Keratinocyte (primary cell): ENCODE data around the gene TTC32. TPM values are rescaled to one million over a fixed set of nuclear protein-coding genes. Genes with fewer than 3 reads are reported as not detected.

Experiments
- DNase-seq: peaks from one replicate; pipeline ENCODE4 v3.0.0-alpha.2; 2011; ENCODE audit warnings: low read depth, missing footprints, low spot score
- FAIRE-seq: peaks from 2 replicates; lab custom pipeline; 2011; peaks lifted over from hg19 to GRCh38; lab: Jason Lieb, UNC
- H2AFZ ChIP-seq: 2 replicates; pipeline ENCODE4 v1.6.0; 2012; ENCODE audit warnings: low read length, control low read depth, inconsistent platforms; ENCODE audit not compliant: control insufficient read depth
- H3K27ac ChIP-seq: 2 replicates; pipeline ENCODE4 v1.5.1; 2011; ENCODE audit warnings: low read length; ENCODE audit not compliant: control insufficient read depth, insufficient read depth
- H3K27me3 ChIP-seq: 3 replicates; pipeline ENCODE4 v1.6.0; 2011; ENCODE audit warnings: low read length; ENCODE audit not compliant: control insufficient read depth, insufficient read depth; ENCODE audit errors: extremely low read depth
- H3K36me3 ChIP-seq, 2 experiments: 2 replicates in 1 of 2; 3 replicates in 1 of 2; pipeline ENCODE4 v1.5.1; 2011; ENCODE audit warnings: low read length in 2 of 2, mild to moderate bottlenecking in 1 of 2; ENCODE audit not compliant: control insufficient read depth in 2 of 2, insufficient read depth in 2 of 2; ENCODE audit errors: extremely low read depth in 1 of 2
- H3K4me1 ChIP-seq: 3 replicates; pipeline ENCODE4 v1.5.1; 2011; ENCODE audit warnings: low read length; ENCODE audit not compliant: control insufficient read depth, insufficient read depth; ENCODE audit errors: extremely low read depth
- H3K4me2 ChIP-seq: 3 replicates; pipeline ENCODE4 v1.6.0; 2011; ENCODE audit warnings: low read depth, low read length; ENCODE audit not compliant: control insufficient read depth, insufficient read depth; ENCODE audit errors: extremely low read depth
- H3K4me3 ChIP-seq, 3 experiments: fragments of 200-600 bp in 1 of 3; sonication (generic) in 1 of 3; 2 replicates in 2 of 3; 3 replicates in 1 of 3; pipeline ENCODE4 v1.5.1; 2011 to 2016; ENCODE audit warnings: low read length in 3 of 3, mild to moderate bottlenecking in 3 of 3, control low read depth in 2 of 3, inconsistent platforms in 1 of 3, low read depth in 1 of 3, mixed read lengths in 1 of 3, mixed run types in 1 of 3, moderate library complexity in 1 of 3; ENCODE audit not compliant: control insufficient read depth in 2 of 3, insufficient read depth in 2 of 3; ENCODE audit errors: extremely low read depth in 1 of 3
- H3K79me2 ChIP-seq: 2 replicates; pipeline ENCODE4 v1.6.0; 2012; ENCODE audit warnings: low read length; ENCODE audit not compliant: control insufficient read depth, insufficient read depth
- H3K9ac ChIP-seq: 3 replicates; pipeline ENCODE4 v1.6.0; 2011; ENCODE audit warnings: low read length; ENCODE audit not compliant: control insufficient read depth, insufficient read depth; ENCODE audit errors: extremely low read depth
- H3K9me1 ChIP-seq: 3 replicates; pipeline ENCODE4 v1.6.0; 2011; ENCODE audit warnings: low read length; ENCODE audit not compliant: control insufficient read depth, insufficient read depth; ENCODE audit errors: extremely low read depth
- H3K9me3 ChIP-seq: 2 replicates; pipeline ENCODE4 v1.5.1; 2012; ENCODE audit warnings: low read depth, low read length; ENCODE audit not compliant: control insufficient read depth
- H4K20me1 ChIP-seq: 3 replicates; pipeline ENCODE4 v1.6.0; 2011; ENCODE audit warnings: low read length; ENCODE audit not compliant: control insufficient read depth, insufficient read depth; ENCODE audit errors: extremely low read depth
- EZH2 ChIP-seq: IDR thresholded peaks from one replicate; pipeline ENCODE4 v1.6.1; 2012; ENCODE audit warnings: inconsistent platforms, mild to moderate bottlenecking, low read length, moderate library complexity
- dilution Hi-C: fragments of 300-500 bp; cut with MboI; formaldehyde crosslinking; loops from one replicate; pipeline ENCODE4 v1.7.0; 2020; ENCODE audit warnings: low sequenced_read_pairs; ENCODE audit not compliant: extremely low pct_ligation_motif_present
- polyA plus RNA-seq, 5 experiments: library from polyadenylated mRNA; depleted of rRNA in 3 of 5; stranded (reverse) in 3 of 5; stranded (forward) in 1 of 5; unstranded in 1 of 5; fragments of >200 nt; gene quantifications; 1 replicate in 1 of 5; 2 replicates in 3 of 5; 3 replicates in 1 of 5; pipeline versions ENCODE4 v1.2.1 to v1.2.3, GENCODE V29; 2011 to 2012; ENCODE audit warnings: missing spikeins in 2 of 5, low read depth in 1 of 5, low replicate concordance in 1 of 5
- TF ChIP-seq, protein P1 (sequence below), 3 experiments: IDR thresholded peaks in 1 of 3; conservative IDR thresholded peaks in 1 of 3; optimal IDR thresholded peaks in 1 of 3; 2 replicates in 2 of 3; 3 replicates in 1 of 3; pipeline versions ENCODE3 to v1.5.1; 2011; ENCODE audit warnings: low read length in 3 of 3, mild to moderate bottlenecking in 3 of 3, moderate library complexity in 2 of 3, control low read depth in 1 of 3, inconsistent platforms in 1 of 3; ENCODE audit not compliant: insufficient read depth in 2 of 3; ENCODE audit errors: extremely low read depth in 1 of 3

TTC32 gene
- polyA plus RNA-seq, 1 donor (not counting 4 experiments of a cell fraction or from before 2014, with no cell fraction given) = 7.6 TPM

DNA sequence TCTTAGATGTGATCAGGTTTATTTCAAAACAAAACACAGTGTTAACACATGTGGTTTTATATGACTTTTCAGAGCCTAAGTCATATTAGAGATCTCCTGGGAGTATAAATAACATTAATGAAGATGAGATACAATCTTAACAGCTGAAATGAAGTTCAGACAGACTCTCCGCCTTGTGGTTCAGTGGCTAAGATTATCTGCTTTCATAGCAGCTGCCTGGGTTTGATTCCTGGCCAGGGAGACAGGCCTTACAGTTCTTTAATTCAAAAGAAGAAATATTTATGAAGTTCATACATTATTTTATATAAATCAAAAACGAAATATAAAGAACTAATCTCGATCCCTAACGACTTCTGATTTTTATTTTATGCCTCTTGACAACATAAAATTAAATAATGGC, 35.2 kb upstream of the TTC32 start:
- dilution Hi-C loops = no loop called here
- no peak for FAIRE-seq
- no peak for DNase-seq
- Histone ChIP-seq H3K9me3 (no peaks in the 10 kb centered on the region), H3K27me3 (no peaks in the 10 kb centered on the region), H3K9me1 (no peaks in the 10 kb centered on the region), H3K9ac (no peak overlapping the region), H2AFZ (no peak overlapping the region), H3K27ac (no peak overlapping the region), H4K20me1 (no peaks in the 10 kb centered on the region), H3K4me1 (peaks cover 13% of the 10 kb centered on the region), H3K4me2 (no peak overlapping the region), H3K4me3 (no peak overlapping the region), H3K79me2 (no peaks in the 10 kb centered on the region), H3K36me3 (peaks cover 2 to 3% of the 10 kb centered on the region in 2 experiments)
- no peak for TF ChIP-seq EZH2
- TF ChIP-seq, protein P1, sequence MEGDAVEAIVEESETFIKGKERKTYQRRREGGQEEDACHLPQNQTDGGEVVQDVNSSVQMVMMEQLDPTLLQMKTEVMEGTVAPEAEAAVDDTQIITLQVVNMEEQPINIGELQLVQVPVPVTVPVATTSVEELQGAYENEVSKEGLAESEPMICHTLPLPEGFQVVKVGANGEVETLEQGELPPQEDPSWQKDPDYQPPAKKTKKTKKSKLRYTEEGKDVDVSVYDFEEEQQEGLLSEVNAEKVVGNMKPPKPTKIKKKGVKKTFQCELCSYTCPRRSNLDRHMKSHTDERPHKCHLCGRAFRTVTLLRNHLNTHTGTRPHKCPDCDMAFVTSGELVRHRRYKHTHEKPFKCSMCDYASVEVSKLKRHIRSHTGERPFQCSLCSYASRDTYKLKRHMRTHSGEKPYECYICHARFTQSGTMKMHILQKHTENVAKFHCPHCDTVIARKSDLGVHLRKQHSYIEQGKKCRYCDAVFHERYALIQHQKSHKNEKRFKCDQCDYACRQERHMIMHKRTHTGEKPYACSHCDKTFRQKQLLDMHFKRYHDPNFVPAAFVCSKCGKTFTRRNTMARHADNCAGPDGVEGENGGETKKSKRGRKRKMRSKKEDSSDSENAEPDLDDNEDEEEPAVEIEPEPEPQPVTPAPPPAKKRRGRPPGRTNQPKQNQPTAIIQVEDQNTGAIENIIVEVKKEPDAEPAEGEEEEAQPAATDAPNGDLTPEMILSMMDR (optimal IDR thresholded peaks at IDR 0.05 in 1 of 3, IDR thresholded peaks at IDR 0.05 in 1 of 3, conservative IDR thresholded peaks at IDR 0.05 in 1 of 3; ENCODE audit: extremely low read depth in 1 of 3, insufficient read depth in 2 of 3, low read length in 3 of 3) = no peak

DNA sequence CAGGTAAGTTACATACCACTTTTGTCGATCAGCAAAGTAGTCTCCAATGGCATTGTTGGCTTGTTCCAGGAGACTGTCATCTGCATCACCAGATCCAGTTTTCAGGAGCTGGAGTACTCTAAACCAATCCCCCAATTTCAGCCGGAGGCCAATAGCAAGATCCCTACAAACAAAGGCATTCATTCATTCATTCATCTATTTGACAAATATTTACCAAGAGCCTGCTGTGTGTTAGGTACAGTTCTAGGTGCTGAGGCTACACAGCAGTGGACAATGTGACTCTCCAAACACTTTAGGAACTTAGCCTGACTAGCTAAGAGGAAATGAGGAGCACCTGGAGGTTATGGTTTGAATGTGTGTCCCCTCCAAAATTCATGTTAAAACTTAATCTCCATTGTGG, 34.4 kb upstream of the TTC32 start:
- Histone ChIP-seq H3K4me3 (no peak overlapping the region), H3K9ac (no peak overlapping the region), H3K79me2 (no peaks in the 10 kb centered on the region), H3K36me3 (peaks cover 2 to 3% of the 10 kb centered on the region in 2 experiments), H3K27ac (no peak overlapping the region), H3K4me1 (peaks cover 13% of the 10 kb centered on the region), H3K4me2 (no peak overlapping the region), H2AFZ (no peak overlapping the region), H3K27me3 (no peaks in the 10 kb centered on the region), H4K20me1 (no peaks in the 10 kb centered on the region), H3K9me1 (no peaks in the 10 kb centered on the region), H3K9me3 (no peaks in the 10 kb centered on the region)
- dilution Hi-C loops = no loop called here
- TF ChIP-seq EZH2 = no peak
- TF ChIP-seq, protein P1 (optimal IDR thresholded peaks at IDR 0.05 in 1 of 3, IDR thresholded peaks at IDR 0.05 in 1 of 3, conservative IDR thresholded peaks at IDR 0.05 in 1 of 3; ENCODE audit: extremely low read depth in 1 of 3, insufficient read depth in 2 of 3, low read length in 3 of 3) = no peak
- no peak for FAIRE-seq
- DNase-seq = no peak
